GM23338 (cell line): ENCODE measurements around the gene KCTD19. TPM values are rescaled to one million over a fixed set of nuclear protein-coding genes. Genes with fewer than 3 reads are reported as not detected.

Source experiments
- ATAC-seq: fragments of 200-7000 bp; cut with Tn5 transposase; 3 replicates; pipeline ENCODE4 v1.9.1; 2020
- DNase-seq: peaks from one replicate; pipeline ENCODE4 v3.0.0-alpha.2; 2015; ENCODE audit warnings: low spot score
- H2AFZ ChIP-seq: fragments of 200-600 bp; sonication (generic); 2 replicates; pipeline ENCODE4 v1.8.0; 2016; ENCODE audit warnings: antibody characterized with exemption, mild to moderate bottlenecking, moderate library complexity
- H3F3A ChIP-seq: fragments of 200-600 bp; sonication (generic); replicated peaks from 2 replicates; pipeline ENCODE4 v1.8.0; 2017; ENCODE audit warnings: antibody characterized with exemption, mixed run types, low read depth
- H3K27ac ChIP-seq: fragments of 200-600 bp; sonication (generic); 2 replicates; pipeline ENCODE4 v1.6.1; 2016; ENCODE audit warnings: low read depth
- H3K27me3 ChIP-seq: fragments of 200-600 bp; sonication (generic); 2 replicates; pipeline ENCODE4 v1.8.0; 2016; ENCODE audit warnings: mild to moderate bottlenecking, mixed run types, moderate library complexity; ENCODE audit not compliant: insufficient read depth
- H3K36me3 ChIP-seq: fragments of 200-600 bp; sonication (generic); 2 replicates; pipeline ENCODE4 v1.8.0; 2016; ENCODE audit warnings: mild to moderate bottlenecking; ENCODE audit not compliant: insufficient read depth
- H3K4me1 ChIP-seq: fragments of 200-600 bp; sonication (generic); 2 replicates; pipeline ENCODE4 v1.8.0; 2016; ENCODE audit warnings: mild to moderate bottlenecking, moderate library complexity; ENCODE audit not compliant: insufficient read depth
- H3K4me2 ChIP-seq: fragments of 200-600 bp; sonication (generic); 2 replicates; pipeline ENCODE4 v1.7.1; 2017; ENCODE audit warnings: mixed run types
- H3K4me3 ChIP-seq: fragments of 200-600 bp; sonication (generic); 2 replicates; pipeline ENCODE4 v1.6.1; 2016; ENCODE audit warnings: mixed run types
- H3K79me2 ChIP-seq: fragments of 200-600 bp; sonication (generic); replicated peaks from 2 replicates; pipeline ENCODE4 v1.8.0; 2017; ENCODE audit warnings: mild to moderate bottlenecking; ENCODE audit not compliant: insufficient read depth
- H3K9me2 ChIP-seq: fragments of 200-600 bp; sonication (generic); 2 replicates; pipeline ENCODE4 v1.8.0; 2017; ENCODE audit not compliant: insufficient read depth
- H4K20me1 ChIP-seq: fragments of 200-600 bp; sonication (generic); replicated peaks from 2 replicates; pipeline ENCODE4 v1.8.0; 2017; ENCODE audit warnings: mild to moderate bottlenecking; ENCODE audit not compliant: insufficient read depth
- H3K27ac Mint-ChIP-seq: 2 replicates; pipeline ENCODE4 v1.8.0; 2020; ENCODE audit warnings: inconsistent platforms, mild to moderate bottlenecking, moderate library complexity, mixed read lengths
- H3K27me3 Mint-ChIP-seq: 3 replicates; pipeline ENCODE4 v1.8.0; 2022; ENCODE audit warnings: low read depth, mild to moderate bottlenecking, moderate library complexity, mixed read lengths, inconsistent platforms; ENCODE audit not compliant: insufficient read depth, poor library complexity
- H3K36me3 Mint-ChIP-seq: 3 replicates; pipeline ENCODE4 v1.8.0; 2021; ENCODE audit warnings: low read depth, mild to moderate bottlenecking, inconsistent platforms, moderate library complexity, mixed read lengths
- H3K4me1 Mint-ChIP-seq: 3 replicates; pipeline ENCODE4 v1.8.0; 2020; ENCODE audit warnings: mild to moderate bottlenecking, inconsistent platforms, mixed read lengths
- H3K4me3 Mint-ChIP-seq: 3 replicates; pipeline ENCODE4 v1.8.0; 2021; ENCODE audit warnings: moderate library complexity, mild to moderate bottlenecking, inconsistent platforms, mixed read lengths
- H3K9me3 Mint-ChIP-seq: 3 replicates; pipeline ENCODE4 v1.8.0; 2020; ENCODE audit warnings: moderate library complexity, mild to moderate bottlenecking, inconsistent platforms, mixed read lengths
- CREB1 ChIP-seq: fragments of 250-450 bp; sonication (Bioruptor Pico); IDR thresholded peaks from 2 replicates; pipeline ENCODE4 v1.5.0; 2020; ENCODE audit warnings: low read depth, mild to moderate bottlenecking, moderate library complexity
- EZH2 ChIP-seq: fragments of 200-600 bp; sonication (generic); IDR thresholded peaks from one replicate; pipeline ENCODE4 v1.8.0; 2017; ENCODE audit warnings: antibody characterized with exemption, mild to moderate bottlenecking, low read depth; ENCODE audit not compliant: unreplicated experiment
- JUNB ChIP-seq: IDR thresholded peaks from one replicate; pipeline ENCODE4 v1.6.1; 2016; ENCODE audit warnings: antibody characterized with exemption; ENCODE audit not compliant: unreplicated experiment
- NANOG ChIP-seq: IDR thresholded peaks from 2 replicates; pipeline ENCODE4 v1.6.1; 2016; ENCODE audit warnings: antibody characterized with exemption, borderline replicate concordance
- REST ChIP-seq: IDR thresholded peaks from one replicate; pipeline ENCODE4 v1.6.1; 2018; ENCODE audit warnings: antibody characterized with exemption; ENCODE audit not compliant: unreplicated experiment
- STAT1 ChIP-seq: IDR thresholded peaks from one replicate; pipeline ENCODE4 v1.6.1; 2016; ENCODE audit warnings: antibody characterized with exemption; ENCODE audit not compliant: unreplicated experiment
- ZNF331 ChIP-seq: fragments of 250-450 bp; sonication (Bioruptor Pico); IDR thresholded peaks from 2 replicates; pipeline ENCODE4 v1.5.0; 2020; ENCODE audit warnings: low read depth, mild to moderate bottlenecking, moderate library complexity
- polyA plus RNA-seq: library from polyadenylated mRNA; unstranded; fragments of >200 nt; fragmentation: Nextera tagmentation; extraction: Ambion mirVana; gene quantifications from 2 replicates; pipeline ENCODE4 v1.2.1, GENCODE V29; 2016
- total RNA-seq: library from RNA; depleted of rRNA; stranded (reverse); fragments of >200 nt; shearing (Covaris generic); gene quantifications from 2 replicates; pipeline ENCODE4 v1.2.3, GENCODE V29; 2014
- TF ChIP-seq, protein P1 (sequence below), 2 experiments: fragments of 200-600 bp in 1 of 2; sonication (generic) in 1 of 2; conservative IDR thresholded peaks; 2 replicates each; pipeline versions ENCODE4 v1.5.1 to v1.6.1; 2016 to 2017; ENCODE audit warnings: antibody characterized with exemption in 2 of 2, low read depth in 2 of 2, mild to moderate bottlenecking in 2 of 2, moderate library complexity in 1 of 2
- TF ChIP-seq, protein P2 (sequence below): fragments of 250-450 bp; sonication (Bioruptor Pico); IDR thresholded peaks from 2 replicates; pipeline ENCODE4 v1.5.0; 2020; ENCODE audit warnings: mild to moderate bottlenecking, moderate library complexity

KCTD19 gene
- total and polyA plus RNA-seq, 2 experiments from 2014 or later = 0.31 to 0.65 TPM

- TF ChIP-seq JUNB = no peak
- no peak for TF ChIP-seq REST
- no peak for TF ChIP-seq ZNF331 (CRISPR knock-in tag)
- TF ChIP-seq NANOG = no peak
- TF ChIP-seq EZH2 = no peak
- TF ChIP-seq CREB1 = no peak
- no peak for TF ChIP-seq STAT1
- TF ChIP-seq, protein P1, sequence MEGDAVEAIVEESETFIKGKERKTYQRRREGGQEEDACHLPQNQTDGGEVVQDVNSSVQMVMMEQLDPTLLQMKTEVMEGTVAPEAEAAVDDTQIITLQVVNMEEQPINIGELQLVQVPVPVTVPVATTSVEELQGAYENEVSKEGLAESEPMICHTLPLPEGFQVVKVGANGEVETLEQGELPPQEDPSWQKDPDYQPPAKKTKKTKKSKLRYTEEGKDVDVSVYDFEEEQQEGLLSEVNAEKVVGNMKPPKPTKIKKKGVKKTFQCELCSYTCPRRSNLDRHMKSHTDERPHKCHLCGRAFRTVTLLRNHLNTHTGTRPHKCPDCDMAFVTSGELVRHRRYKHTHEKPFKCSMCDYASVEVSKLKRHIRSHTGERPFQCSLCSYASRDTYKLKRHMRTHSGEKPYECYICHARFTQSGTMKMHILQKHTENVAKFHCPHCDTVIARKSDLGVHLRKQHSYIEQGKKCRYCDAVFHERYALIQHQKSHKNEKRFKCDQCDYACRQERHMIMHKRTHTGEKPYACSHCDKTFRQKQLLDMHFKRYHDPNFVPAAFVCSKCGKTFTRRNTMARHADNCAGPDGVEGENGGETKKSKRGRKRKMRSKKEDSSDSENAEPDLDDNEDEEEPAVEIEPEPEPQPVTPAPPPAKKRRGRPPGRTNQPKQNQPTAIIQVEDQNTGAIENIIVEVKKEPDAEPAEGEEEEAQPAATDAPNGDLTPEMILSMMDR (conservative IDR thresholded peaks at IDR 0.05; ENCODE audit: low read depth in 2 of 2) = no peak
Observed at GRCh38 chr16:67286441-67287235, 39.9 kb downstream of the KCTD19 start (continued).

GRCh38 chr16:67284699-67285646 is 41.6 kb downstream of the KCTD19 start:
- H3K27me3 ChIP-seq = peaks cover 3% of the 10 kb centered on the region
- no peaks in the 10 kb centered on the region for H3F3A ChIP-seq
- H3K9me3 Mint-ChIP-seq = no peaks in the 10 kb centered on the region
- no peaks in the 10 kb centered on the region for H3K4me1 ChIP-seq
- peaks cover 3% of the 10 kb centered on the region for H3K27me3 Mint-ChIP-seq
- H3K27ac ChIP-seq = no peak overlapping the region
- H3K9me2 ChIP-seq = no peaks in the 10 kb centered on the region
- H3K36me3 ChIP-seq = no peaks in the 10 kb centered on the region
- no peaks in the 10 kb centered on the region for H3K79me2 ChIP-seq
- no peak overlapping the region for H3K27ac Mint-ChIP-seq
- ATAC-seq (peak; percentile 95), DNase-seq (peak; percentile 91)
- peaks cover 5% of the 10 kb centered on the region; the same call in 2 of the 3 replicates for H3K36me3 Mint-ChIP-seq
- H4K20me1 ChIP-seq = no peaks in the 10 kb centered on the region
- no peak overlapping the region for H3K4me2 ChIP-seq
- H3K4me3 Mint-ChIP-seq = no peak overlapping the region
- no peaks in the 10 kb centered on the region; the same call in 1 of the 3 replicates for H3K4me1 Mint-ChIP-seq
- H2AFZ ChIP-seq = no peak overlapping the region
- H3K4me3 ChIP-seq = no peak overlapping the region
- no peak for TF ChIP-seq NANOG
- TF ChIP-seq, protein P2, sequence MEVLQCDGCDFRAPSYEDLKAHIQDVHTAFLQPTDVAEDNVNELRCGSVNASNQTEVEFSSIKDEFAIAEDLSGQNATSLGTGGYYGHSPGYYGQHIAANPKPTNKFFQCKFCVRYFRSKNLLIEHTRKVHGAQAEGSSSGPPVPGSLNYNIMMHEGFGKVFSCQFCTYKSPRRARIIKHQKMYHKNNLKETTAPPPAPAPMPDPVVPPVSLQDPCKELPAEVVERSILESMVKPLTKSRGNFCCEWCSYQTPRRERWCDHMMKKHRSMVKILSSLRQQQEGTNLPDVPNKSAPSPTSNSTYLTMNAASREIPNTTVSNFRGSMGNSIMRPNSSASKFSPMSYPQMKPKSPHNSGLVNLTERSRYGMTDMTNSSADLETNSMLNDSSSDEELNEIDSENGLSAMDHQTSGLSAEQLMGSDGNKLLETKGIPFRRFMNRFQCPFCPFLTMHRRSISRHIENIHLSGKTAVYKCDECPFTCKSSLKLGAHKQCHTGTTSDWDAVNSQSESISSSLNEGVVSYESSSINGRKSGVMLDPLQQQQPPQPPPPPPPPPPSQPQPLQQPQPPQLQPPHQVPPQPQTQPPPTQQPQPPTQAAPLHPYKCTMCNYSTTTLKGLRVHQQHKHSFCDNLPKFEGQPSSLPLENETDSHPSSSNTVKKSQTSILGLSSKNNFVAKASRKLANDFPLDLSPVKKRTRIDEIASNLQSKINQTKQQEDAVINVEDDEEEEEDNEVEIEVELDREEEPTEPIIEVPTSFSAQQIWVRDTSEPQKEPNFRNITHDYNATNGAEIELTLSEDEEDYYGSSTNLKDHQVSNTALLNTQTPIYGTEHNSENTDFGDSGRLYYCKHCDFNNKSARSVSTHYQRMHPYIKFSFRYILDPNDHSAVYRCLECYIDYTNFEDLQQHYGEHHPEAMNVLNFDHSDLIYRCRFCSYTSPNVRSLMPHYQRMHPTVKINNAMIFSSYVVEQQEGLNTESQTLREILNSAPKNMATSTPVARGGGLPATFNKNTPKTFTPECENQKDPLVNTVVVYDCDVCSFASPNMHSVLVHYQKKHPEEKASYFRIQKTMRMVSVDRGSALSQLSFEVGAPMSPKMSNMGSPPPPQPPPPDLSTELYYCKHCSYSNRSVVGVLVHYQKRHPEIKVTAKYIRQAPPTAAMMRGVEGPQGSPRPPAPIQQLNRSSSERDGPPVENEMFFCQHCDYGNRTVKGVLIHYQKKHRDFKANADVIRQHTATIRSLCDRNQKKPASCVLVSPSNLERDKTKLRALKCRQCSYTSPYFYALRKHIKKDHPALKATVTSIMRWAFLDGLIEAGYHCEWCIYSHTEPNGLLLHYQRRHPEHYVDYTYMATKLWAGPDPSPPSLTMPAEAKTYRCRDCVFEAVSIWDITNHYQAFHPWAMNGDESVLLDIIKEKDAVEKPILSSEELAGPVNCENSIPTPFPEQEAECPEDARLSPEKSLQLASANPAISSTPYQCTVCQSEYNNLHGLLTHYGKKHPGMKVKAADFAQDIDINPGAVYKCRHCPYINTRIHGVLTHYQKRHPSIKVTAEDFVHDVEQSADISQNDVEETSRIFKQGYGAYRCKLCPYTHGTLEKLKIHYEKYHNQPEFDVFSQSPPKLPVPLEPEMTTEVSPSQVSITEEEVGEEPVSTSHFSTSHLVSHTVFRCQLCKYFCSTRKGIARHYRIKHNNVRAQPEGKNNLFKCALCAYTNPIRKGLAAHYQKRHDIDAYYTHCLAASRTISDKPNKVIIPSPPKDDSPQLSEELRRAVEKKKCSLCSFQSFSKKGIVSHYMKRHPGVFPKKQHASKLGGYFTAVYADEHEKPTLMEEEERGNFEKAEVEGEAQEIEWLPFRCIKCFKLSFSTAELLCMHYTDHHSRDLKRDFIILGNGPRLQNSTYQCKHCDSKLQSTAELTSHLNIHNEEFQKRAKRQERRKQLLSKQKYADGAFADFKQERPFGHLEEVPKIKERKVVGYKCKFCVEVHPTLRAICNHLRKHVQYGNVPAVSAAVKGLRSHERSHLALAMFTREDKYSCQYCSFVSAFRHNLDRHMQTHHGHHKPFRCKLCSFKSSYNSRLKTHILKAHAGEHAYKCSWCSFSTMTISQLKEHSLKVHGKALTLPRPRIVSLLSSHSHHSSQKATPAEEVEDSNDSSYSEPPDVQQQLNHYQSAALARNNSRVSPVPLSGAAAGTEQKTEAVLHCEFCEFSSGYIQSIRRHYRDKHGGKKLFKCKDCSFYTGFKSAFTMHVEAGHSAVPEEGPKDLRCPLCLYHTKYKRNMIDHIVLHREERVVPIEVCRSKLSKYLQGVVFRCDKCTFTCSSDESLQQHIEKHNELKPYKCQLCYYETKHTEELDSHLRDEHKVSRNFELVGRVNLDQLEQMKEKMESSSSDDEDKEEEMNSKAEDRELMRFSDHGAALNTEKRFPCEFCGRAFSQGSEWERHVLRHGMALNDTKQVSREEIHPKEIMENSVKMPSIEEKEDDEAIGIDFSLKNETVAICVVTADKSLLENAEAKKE (CRISPR knock-in tag) = no peak
